Lung (tissue), 12 donors: ENCODE measurements around the gene COL4A2. TPM values are rescaled to one million over a fixed set of nuclear protein-coding genes. Genes with fewer than 3 reads are reported as not detected.

Experiments used
- ATAC-seq: fragments of 200-7000 bp; cut with Tn5 transposase; one replicate; pipeline ENCODE4 v1.9.1; 2020; ENCODE audit warnings: moderate number of reproducible peaks; ENCODE audit not compliant: insufficient read depth, low FRiP score
- DNase-seq, 3 donors: peaks; one replicate each; pipeline ENCODE4 v3.0.0-alpha.2; 2013 to 2017
- H3K27ac ChIP-seq, 2 donors: one replicate each; pipeline ENCODE4 v1.5.1; 2013; ENCODE audit warnings: mild to moderate bottlenecking in 2 of 2, moderate library complexity in 2 of 2, control low read depth in 1 of 2, inconsistent platforms in 1 of 2, low read depth in 1 of 2, low read length in 1 of 2
- H3K27me3 ChIP-seq, 3 donors: one replicate each; pipeline ENCODE4 v1.5.1; 2013; ENCODE audit warnings: low read length in 2 of 3; ENCODE audit not compliant: control insufficient read depth in 3 of 3, insufficient read depth in 3 of 3
- H3K36me3 ChIP-seq, 4 donors: one replicate each; pipeline ENCODE4 v1.5.1; 2013; ENCODE audit warnings: low read length in 4 of 4, mild to moderate bottlenecking in 1 of 4, moderate library complexity in 1 of 4; ENCODE audit not compliant: control insufficient read depth in 4 of 4, insufficient read depth in 4 of 4
- H3K4me1 ChIP-seq, 5 donors: one replicate each; pipeline ENCODE4 v1.5.1; 2013; ENCODE audit warnings: low read length in 5 of 5, mild to moderate bottlenecking in 2 of 5, moderate library complexity in 1 of 5; ENCODE audit not compliant: control insufficient read depth in 5 of 5, insufficient read depth in 5 of 5
- H3K4me3 ChIP-seq: one replicate; pipeline ENCODE4 v1.5.1; 2013; ENCODE audit warnings: mild to moderate bottlenecking, control low read depth, moderate library complexity
- H3K9ac ChIP-seq, 2 donors: one replicate each; pipeline ENCODE4 v1.5.1; 2013; ENCODE audit warnings: low read length in 2 of 2, control low read depth in 1 of 2; ENCODE audit not compliant: insufficient read depth in 1 of 2
- H3K9me3 ChIP-seq, 4 donors: one replicate each; pipeline ENCODE4 v1.5.1; 2013; ENCODE audit warnings: low read length in 3 of 4, mild to moderate bottlenecking in 1 of 4, moderate library complexity in 1 of 4; ENCODE audit not compliant: control insufficient read depth in 4 of 4, insufficient read depth in 3 of 4
- WGBS, 2 donors: extraction: QIAGEN DNeasy Blood & Tissue Kit; methylation state at CpG; one replicate each; pipeline ENCODE4 v1.1.7; 2013; 5-methylcytosine and 5-hydroxymethylcytosine counted together
- polyA plus RNA-seq, 2 donors: library from polyadenylated mRNA; stranded (reverse); fragments of 200-250 nt; gene quantifications; one replicate each; pipeline ENCODE4 v1.2.1, GENCODE V29; 2013
- total RNA-seq, 2 donors: library from RNA; depleted of rRNA in 1 of 2; stranded (reverse); fragments of >200 nt in 1 of 2; gene quantifications; one replicate each; pipeline ENCODE4 v1.2.1, GENCODE V29; 2014 to 2021
- TF ChIP-seq, protein P1 (sequence below): IDR thresholded peaks from 2 replicates; pipeline ENCODE4 v1.5.1; 2012; ENCODE audit warnings: mild to moderate bottlenecking; ENCODE audit errors: control extremely low read depth, extremely low read depth
- donor health status: control.
- donor health status: control.
- donor health status: Bipolar disorder and iron deficiency.
- donor health status: healthy.
- donor health status: DM: yes; HTN: yes; CAD: no.

COL4A2 gene
- total and polyA plus RNA-seq, 4 donors = 169 to 627 (median 339) TPM

DNA sequence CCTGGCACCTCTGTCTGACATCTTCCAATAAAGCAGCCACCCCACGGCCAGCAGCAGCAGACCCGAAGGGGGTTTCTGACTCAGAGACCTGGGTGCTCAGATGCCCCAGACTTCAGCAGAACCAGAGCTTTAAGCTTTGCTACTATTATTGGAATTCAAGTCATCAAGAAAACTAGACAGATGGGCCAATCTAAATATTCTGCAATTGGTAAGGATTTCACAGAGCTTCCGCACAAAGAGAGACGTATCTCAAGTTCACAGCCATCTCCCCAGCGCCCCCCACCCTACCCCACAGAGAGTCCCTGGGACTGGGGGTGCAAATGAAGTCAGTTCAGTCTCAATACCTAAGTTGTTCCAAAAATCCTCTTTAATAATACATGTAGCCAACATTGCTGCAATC, 215.6 kb downstream of the COL4A2 start:
- H3K4me3 ChIP-seq = no peak overlapping the region
- H3K27ac ChIP-seq = no peak overlapping the region
- no peaks in the 10 kb centered on the region for H3K27me3 ChIP-seq
- H3K4me1 ChIP-seq = peaks cover 0 to 50% (median 9%) of the 10 kb centered on the region in 5 donors
- TF ChIP-seq, protein P1, sequence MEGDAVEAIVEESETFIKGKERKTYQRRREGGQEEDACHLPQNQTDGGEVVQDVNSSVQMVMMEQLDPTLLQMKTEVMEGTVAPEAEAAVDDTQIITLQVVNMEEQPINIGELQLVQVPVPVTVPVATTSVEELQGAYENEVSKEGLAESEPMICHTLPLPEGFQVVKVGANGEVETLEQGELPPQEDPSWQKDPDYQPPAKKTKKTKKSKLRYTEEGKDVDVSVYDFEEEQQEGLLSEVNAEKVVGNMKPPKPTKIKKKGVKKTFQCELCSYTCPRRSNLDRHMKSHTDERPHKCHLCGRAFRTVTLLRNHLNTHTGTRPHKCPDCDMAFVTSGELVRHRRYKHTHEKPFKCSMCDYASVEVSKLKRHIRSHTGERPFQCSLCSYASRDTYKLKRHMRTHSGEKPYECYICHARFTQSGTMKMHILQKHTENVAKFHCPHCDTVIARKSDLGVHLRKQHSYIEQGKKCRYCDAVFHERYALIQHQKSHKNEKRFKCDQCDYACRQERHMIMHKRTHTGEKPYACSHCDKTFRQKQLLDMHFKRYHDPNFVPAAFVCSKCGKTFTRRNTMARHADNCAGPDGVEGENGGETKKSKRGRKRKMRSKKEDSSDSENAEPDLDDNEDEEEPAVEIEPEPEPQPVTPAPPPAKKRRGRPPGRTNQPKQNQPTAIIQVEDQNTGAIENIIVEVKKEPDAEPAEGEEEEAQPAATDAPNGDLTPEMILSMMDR = no peak
- no peak for DNase-seq
- no peak for ATAC-seq
- 73 to 88% methylated on average over 5 of the region's 5 CpGs for WGBS, 2 donors
- no peaks in the 10 kb centered on the region for H3K9me3 ChIP-seq
- H3K9ac ChIP-seq = no peak overlapping the region
- peaks cover 0 to 14% (median 6%) of the 10 kb centered on the region in 4 donors for H3K36me3 ChIP-seq

DNA sequence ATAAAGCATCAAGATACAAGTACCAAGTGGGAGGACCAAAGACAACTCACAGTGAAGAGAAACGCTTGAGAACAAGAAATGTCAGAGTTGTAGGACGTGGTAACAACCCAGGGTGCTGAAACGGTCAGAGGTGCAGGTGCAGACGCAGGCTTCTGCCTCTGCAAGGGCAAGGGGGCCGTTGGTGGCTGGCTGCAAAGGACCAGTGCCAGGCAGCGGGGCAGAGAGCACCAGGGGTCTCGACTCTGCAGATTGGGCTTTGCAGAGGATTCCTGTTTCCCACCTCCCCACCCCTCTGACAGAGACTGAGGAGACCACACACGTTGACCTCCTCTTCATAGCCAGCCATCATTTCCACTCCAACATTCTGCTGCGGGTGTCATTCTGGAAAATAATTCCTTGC, 216.1 kb downstream of the COL4A2 start:
- 74 to 82% methylated on average over 9 of the region's 9 CpGs for WGBS, 2 donors
- DNase-seq = no peak
- ATAC-seq = no peak
- Histone ChIP-seq H3K9ac (no peak overlapping the region), H3K4me3 (no peak overlapping the region), H3K4me1 (peaks cover 0 to 49% (median 9%) of the 10 kb centered on the region in 5 donors), H3K27me3 (no peaks in the 10 kb centered on the region), H3K36me3 (peaks cover 0 to 14% (median 6%) of the 10 kb centered on the region in 4 donors), H3K27ac (no peak overlapping the region), H3K9me3 (no peaks in the 10 kb centered on the region)
- TF ChIP-seq, protein P1 = no peak

DNA sequence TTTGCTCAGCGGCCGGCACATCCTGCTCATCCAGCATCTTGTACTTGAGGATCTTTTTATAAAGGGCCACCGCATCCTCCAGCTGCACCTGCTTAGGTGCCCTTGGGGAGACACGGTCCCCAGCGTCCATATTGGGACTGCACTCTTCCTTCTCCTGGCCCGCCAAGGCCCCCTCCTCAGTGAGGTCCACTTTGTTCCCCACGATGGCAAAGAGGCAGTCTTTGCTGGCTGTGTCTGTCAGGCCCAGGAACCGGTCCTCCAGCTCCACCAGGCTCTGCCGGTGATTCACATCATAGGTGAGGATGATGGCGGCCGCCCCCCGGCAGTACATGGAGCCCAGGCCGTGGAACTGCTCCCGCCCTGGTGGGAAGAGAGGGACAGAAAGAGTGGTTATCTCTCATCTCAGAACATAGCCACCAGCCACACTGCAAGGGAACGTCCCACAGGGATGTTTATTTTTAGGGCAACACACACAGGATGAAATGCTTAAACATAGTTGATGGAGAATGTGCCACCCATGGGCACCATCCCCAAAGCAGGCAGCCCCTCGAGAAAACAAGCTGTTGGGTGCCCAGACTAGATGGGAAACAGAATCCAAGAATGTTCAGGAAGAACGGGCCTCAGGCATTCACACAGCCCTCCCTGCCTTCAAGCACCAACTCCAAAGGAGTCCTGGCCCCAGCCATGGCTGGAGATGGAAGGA, 216.9 kb downstream of the COL4A2 start:
- DNase-seq (no peak), ATAC-seq (no peak)
- Histone ChIP-seq H3K9ac (no peak overlapping the region), H3K27me3 (no peaks in the 10 kb centered on the region), H3K27ac (peak overlapping the region; percentile 21 to 49), H3K4me3 (no peak overlapping the region), H3K4me1 (peaks cover 0 to 41% (median 9%) of the 10 kb centered on the region in 5 donors), H3K36me3 (peaks cover 0 to 11% (median 6%) of the 10 kb centered on the region in 4 donors), H3K9me3 (no peaks in the 10 kb centered on the region)
- TF ChIP-seq, protein P1 = no peak
- WGBS, 2 donors = 81 to 84% methylated on average over 17 of the region's 17 CpGs
